Caco-2 (cell line): ENCODE measurements around the gene RHEX. TPM values are rescaled to one million over a fixed set of nuclear protein-coding genes. Genes with fewer than 3 reads are reported as not detected.

Source experiments
- BruUV-seq: library from RNA; stranded (reverse); fragments of 400-500 nt; replicated peaks from 2 replicates; lab custom pipeline; 2021; lab: Mats Ljungman, UMichigan
- CTCF ChIA-PET: fragments of 300-600 bp; sonication (Branson Sonifier 250); formaldehyde crosslinking; loops from one replicate; lab custom pipeline; 2022; ENCODE audit warnings: antibody characterized with exemption; lab: Charles Lee
- POLR2A ChIA-PET: fragments of 300-600 bp; sonication (Branson Sonifier 250); formaldehyde crosslinking; loops from one replicate; lab custom pipeline; 2022; ENCODE audit warnings: antibody characterized with exemption; lab: Charles Lee
- DNase-seq, 2 experiments: peaks; one replicate each; pipeline versions ENCODE4 v3.0.0 to v3.0.0-alpha.2; 2020 to 2022
- H3K27me3 ChIP-seq: replicated peaks from 2 replicates; pipeline ENCODE4 v1.6.0; 2011; ENCODE audit warnings: low read length; ENCODE audit not compliant: control insufficient read depth, insufficient read depth
- H3K36me3 ChIP-seq: 2 replicates; pipeline ENCODE4 v1.5.1; 2011; ENCODE audit warnings: low read length; ENCODE audit not compliant: control insufficient read depth, insufficient read depth
- H3K4me1 ChIP-seq: fragments of 250-450 bp; sonication (Bioruptor Pico); 2 replicates; pipeline ENCODE4 v1.5.1; 2020; ENCODE audit warnings: mild to moderate bottlenecking
- H3K4me3 ChIP-seq: 2 replicates; pipeline ENCODE4 v1.5.1; 2011; ENCODE audit warnings: low read depth, mild to moderate bottlenecking, control low read depth, low read length
- H3K9me3 ChIP-seq: fragments of 250-450 bp; sonication (Bioruptor Pico); 2 replicates; pipeline ENCODE4 v1.5.1; 2020; ENCODE audit warnings: mild to moderate bottlenecking, moderate library complexity
- H3K27ac Mint-ChIP-seq: one replicate; pipeline ENCODE4 v1.8.0; 2022; ENCODE audit warnings: mixed read lengths; ENCODE audit not compliant: unreplicated experiment
- H3K27me3 Mint-ChIP-seq: one replicate; pipeline ENCODE4 v1.8.0; 2022; ENCODE audit warnings: mixed read lengths; ENCODE audit not compliant: insufficient read depth, unreplicated experiment
- H3K36me3 Mint-ChIP-seq: one replicate; pipeline ENCODE4 v1.8.0; 2022; ENCODE audit warnings: mild to moderate bottlenecking, mixed read lengths; ENCODE audit not compliant: insufficient read depth, unreplicated experiment
- H3K4me1 Mint-ChIP-seq: one replicate; pipeline ENCODE4 v1.8.0; 2022; ENCODE audit warnings: low read depth, mixed read lengths; ENCODE audit not compliant: unreplicated experiment
- H3K4me3 Mint-ChIP-seq: one replicate; pipeline ENCODE4 v1.8.0; 2022; ENCODE audit warnings: mild to moderate bottlenecking, moderate library complexity, mixed read lengths; ENCODE audit not compliant: unreplicated experiment
- H3K9me3 Mint-ChIP-seq: one replicate; pipeline ENCODE4 v1.8.0; 2022; ENCODE audit warnings: mixed read lengths; ENCODE audit not compliant: unreplicated experiment
- CTCF ChIP-seq, 2 experiments: fragments of 200-600 bp in 1 of 2; IDR thresholded peaks; 1 replicate in 1 of 2; 2 replicates in 1 of 2; pipeline versions ENCODE4 v1.5.1 to v1.8.0; 2011 to 2022; ENCODE audit warnings: antibody characterized with exemption in 1 of 2, control low read depth in 1 of 2, inconsistent platforms in 1 of 2, low read depth in 1 of 2, low read length in 1 of 2, mild to moderate bottlenecking in 1 of 2, moderate library complexity in 1 of 2; ENCODE audit not compliant: insufficient read depth in 1 of 2, severe bottlenecking in 1 of 2, unreplicated experiment in 1 of 2
- intact Hi-C: fragments of 100-400 bp; cut with micrococcal nuclease; formaldehyde crosslinking; loops from one replicate; pipeline ENCODE4 v1.10.0; 2022; ENCODE audit not compliant: unreplicated experiment
- total RNA-seq: library from RNA; stranded (reverse); gene quantifications from 2 replicates; pipeline ENCODE4 v1.2.3, GENCODE V29; 2022

RHEX gene
- total RNA-seq, 1 experiment from 2014 or later, result not detected

GRCh38 chr1:206133751-206134415 is 80.9 kb downstream of the RHEX start:
- no peaks in the 10 kb centered on the region for H3K9me3 ChIP-seq
- no peak overlapping the region for H3K4me3 ChIP-seq
- Mint-ChIP-seq H3K4me3 (no peak overlapping the region), H3K4me1 (no peaks in the 10 kb centered on the region), H3K9me3 (no peaks in the 10 kb centered on the region), H3K27me3 (peaks cover 6% of the 10 kb centered on the region), H3K27ac (no peak overlapping the region), H3K36me3 (no peaks in the 10 kb centered on the region)
- no peak for DNase-seq
- no TSS peak for BruUV-seq
- no peaks in the 10 kb centered on the region for H3K4me1 ChIP-seq
- CTCF ChIA-PET, result no interaction called here
- intact Hi-C loops, result no loop called here
- TF ChIP-seq CTCF (IDR thresholded peaks at IDR 0.05; ENCODE audit: insufficient read depth in 1 of 2, low read depth in 1 of 2, low read length in 1 of 2, severe bottlenecking in 1 of 2, unreplicated experiment in 1 of 2), result no peak
- POLR2A ChIA-PET, result no interaction called here
- H3K27me3 ChIP-seq, result no peaks in the 10 kb centered on the region
- H3K36me3 ChIP-seq, result no peaks in the 10 kb centered on the region

- intact Hi-C loops, result no loop called here
- CTCF ChIA-PET, result no interaction called here
- no peaks in the 10 kb centered on the region for H3K27me3 ChIP-seq
- no peaks in the 10 kb centered on the region for H3K36me3 ChIP-seq
- no peaks in the 10 kb centered on the region for H3K9me3 ChIP-seq
- TF ChIP-seq CTCF (IDR thresholded peaks at IDR 0.05; ENCODE audit: insufficient read depth in 1 of 2, low read depth in 1 of 2, low read length in 1 of 2, severe bottlenecking in 1 of 2, unreplicated experiment in 1 of 2), result no peak
- no peaks in the 10 kb centered on the region for H3K4me1 ChIP-seq
- DNase-seq, result no peak
- H3K4me3 ChIP-seq, result no peak overlapping the region
- Mint-ChIP-seq H3K9me3 (no peaks in the 10 kb centered on the region), H3K27ac (no peak overlapping the region), H3K4me3 (no peak overlapping the region), H3K27me3 (peaks cover 6% of the 10 kb centered on the region), H3K4me1 (no peaks in the 10 kb centered on the region), H3K36me3 (no peaks in the 10 kb centered on the region)
- POLR2A ChIA-PET, result no interaction called here
- BruUV-seq, result no TSS peak
Measured at GRCh38 chr1:206135248-206135647, 82.3 kb downstream of the RHEX start.

GRCh38 chr1:206136241-206136640 is 83.3 kb downstream of the RHEX start:
- intact Hi-C loops, result no loop called here
- DNase-seq, result no peak
- H3K27me3 Mint-ChIP-seq, result peaks cover under 1% of the 10 kb centered on the region
- CTCF ChIA-PET, result no interaction called here
- no peaks in the 10 kb centered on the region for H3K36me3 Mint-ChIP-seq
- no peak overlapping the region for H3K27ac Mint-ChIP-seq
- Histone ChIP-seq H3K4me3 (no peak overlapping the region), H3K9me3 (no peaks in the 10 kb centered on the region), H3K27me3 (no peaks in the 10 kb centered on the region), H3K36me3 (no peaks in the 10 kb centered on the region), H3K4me1 (no peaks in the 10 kb centered on the region)
- no TSS peak for BruUV-seq
- H3K4me3 Mint-ChIP-seq, result no peak overlapping the region
- H3K4me1 Mint-ChIP-seq, result no peaks in the 10 kb centered on the region
- TF ChIP-seq CTCF (IDR thresholded peaks at IDR 0.05; ENCODE audit: insufficient read depth in 1 of 2, low read depth in 1 of 2, low read length in 1 of 2, severe bottlenecking in 1 of 2, unreplicated experiment in 1 of 2), result no peak
- no peaks in the 10 kb centered on the region for H3K9me3 Mint-ChIP-seq
- POLR2A ChIA-PET, result no interaction called here
